Measurements from ENCODE around the gene CACNA1I. TPM values are rescaled to one million over a fixed set of nuclear protein-coding genes. Genes with fewer than 3 reads are reported as not detected.

The CACNA1I gene
- total RNA-seq, 1 donor from 2014 or later, result 0.10 TPM

DNA sequence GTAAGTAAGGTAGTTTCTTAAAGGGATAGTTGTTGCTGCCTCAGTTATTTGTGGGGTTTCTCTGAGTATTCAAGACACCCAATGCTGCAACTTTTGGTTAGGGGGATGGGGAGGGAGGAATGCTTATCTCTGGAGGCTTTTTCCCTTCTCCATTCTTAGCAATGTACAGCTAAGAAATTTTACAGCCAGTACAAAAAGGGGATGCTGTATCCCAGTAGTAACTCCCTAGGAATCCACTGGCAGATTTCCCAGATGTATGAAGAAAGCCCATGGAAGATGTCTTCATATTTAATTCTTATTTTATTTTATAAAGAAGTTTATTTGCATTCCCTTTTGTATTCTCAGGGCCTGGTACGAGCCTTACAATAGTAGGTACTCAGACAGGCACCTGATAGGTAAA, 168.2 kb downstream of the CACNA1I start:
- DNase-seq (ENCODE audit: low read depth), result no peak

Other genes with a start within 250 kb of the CACNA1I start
- 11.9 TPM in 1 of 2 replicates, not detected in the other for gene SYNGR1, start 220.8 kb upstream of the CACNA1I start, total RNA-seq
- gene TAB1, start 171.0 kb upstream of the CACNA1I start, total RNA-seq, result 7.5 and 18.7 TPM in 2 replicates
- gene MGAT3, start 113.7 kb upstream of the CACNA1I start, total RNA-seq, result 0.40 TPM in 1 of 2 replicates, not detected in the other
- gene MIEF1, start 68.5 kb upstream of the CACNA1I start, total RNA-seq, result 21.4 and 29.4 TPM in 2 replicates
- 177 and 255 TPM in 2 replicates for gene ATF4, start 50.2 kb upstream of the CACNA1I start, total RNA-seq
- gene RPS19BP1, start 38.0 kb upstream of the CACNA1I start, total RNA-seq, result 47.1 and 49.5 TPM in 2 replicates